HCT116 (cell line): ENCODE measurements around the gene PAX1. TPM values are rescaled to one million over a fixed set of nuclear protein-coding genes. Genes with fewer than 3 reads are reported as not detected.

Source experiments
- ATAC-seq: fragments of 200-7000 bp; cut with Tn5 transposase; 2 replicates; pipeline ENCODE4 v1.9.1; 2020; ENCODE audit warnings: mild to moderate bottlenecking, moderate library complexity
- BruUV-seq: library from RNA; stranded (reverse); fragments of 400-500 nt; replicated peaks from 2 replicates; lab custom pipeline; 2021; lab: Mats Ljungman, UMichigan
- CTCF ChIA-PET: fragments of 300-600 bp; sonication (Branson Sonifier 250); formaldehyde crosslinking; loops from one replicate; lab custom pipeline; 2021; ENCODE audit warnings: antibody characterized with exemption; lab: Charles Lee
- POLR2A ChIA-PET: fragments of 300-600, 350-600 bp; sonication (Branson Sonifier 250); formaldehyde crosslinking; loops from one replicate; lab custom pipeline; 2021; ENCODE audit warnings: antibody characterized with exemption; lab: Charles Lee
- RAD21 ChIA-PET, 2 experiments: fragments of 300-600 bp; sonication (Branson Sonifier 250); formaldehyde crosslinking; loops; one replicate each; lab custom pipeline; 2023; ENCODE audit warnings: low total read pairs in 2 of 2; ENCODE audit not compliant: uncharacterized antibody in 2 of 2, unreplicated experiment in 2 of 2, low non-redundant PET in 1 of 2; lab: Charles Lee
- DNase-seq: peaks from one replicate; pipeline ENCODE4 v3.0.0-alpha.2; 2010; ENCODE audit warnings: low read depth, low spot score
- H2AFZ ChIP-seq: fragments of 200-600 bp; shearing (Covaris generic), sonication (generic); 2 replicates; pipeline ENCODE4 v1.6.1; 2017; ENCODE audit warnings: low read depth, mixed run types, mixed read lengths, antibody characterized with exemption, low read length; ENCODE audit not compliant: poor library complexity, severe bottlenecking
- H3K27ac ChIP-seq: 2 replicates; pipeline ENCODE4 v1.5.1; 2012; ENCODE audit warnings: low read depth, low read length
- H3K27me3 ChIP-seq: fragments of 200-600 bp; sonication (generic); 2 replicates; pipeline ENCODE4 v1.6.1; 2016; ENCODE audit warnings: mixed run types, low read length, mixed read lengths; ENCODE audit not compliant: insufficient read depth
- H3K36me3 ChIP-seq, 2 experiments: fragments of 200-500 bp in 1 of 2; fragments of 200-600 bp in 1 of 2; sonication (Bioruptor generic) in 1 of 2; sonication (generic) in 1 of 2; 2 replicates each; pipeline versions ENCODE4 v1.5.1 to v1.6.1; 2014 to 2016; ENCODE audit warnings: low read length in 2 of 2, inconsistent platforms in 1 of 2, mixed read lengths in 1 of 2, mixed run types in 1 of 2; ENCODE audit not compliant: insufficient read depth in 2 of 2, control insufficient read depth in 1 of 2
- H3K4me1 ChIP-seq, 2 experiments: fragments of 200-600 bp in 1 of 2; sonication (generic) in 1 of 2; 2 replicates each; pipeline versions ENCODE4 v1.5.1 to v1.6.1; 2012 to 2017; ENCODE audit warnings: low read length in 2 of 2, inconsistent platforms in 1 of 2, mild to moderate bottlenecking in 1 of 2, mixed read lengths in 1 of 2, mixed run types in 1 of 2, moderate library complexity in 1 of 2; ENCODE audit not compliant: insufficient read depth in 2 of 2, control insufficient read depth in 1 of 2
- H3K4me2 ChIP-seq: fragments of 200-600 bp; sonication (generic); 2 replicates; pipeline ENCODE4 v1.6.1; 2017; ENCODE audit warnings: mixed run types, low read length, mixed read lengths
- H3K4me3 ChIP-seq, 2 experiments: fragments of 200-600 bp in 1 of 2; sonication (generic) in 1 of 2; replicated peaks in 1 of 2; 2 replicates each; pipeline ENCODE4 v1.5.1; 2011 to 2016; ENCODE audit warnings: low read length in 2 of 2, control low read depth in 1 of 2, low read depth in 1 of 2, mild to moderate bottlenecking in 1 of 2, mixed read lengths in 1 of 2, mixed run types in 1 of 2
- H3K79me2 ChIP-seq: fragments of 200-600 bp; sonication (generic); 2 replicates; pipeline ENCODE4 v1.6.1; 2017; ENCODE audit warnings: mild to moderate bottlenecking, mixed run types, low read length, moderate library complexity, mixed read lengths; ENCODE audit not compliant: insufficient read depth
- H3K9ac ChIP-seq: fragments of 200-600 bp; sonication (generic); 2 replicates; pipeline ENCODE4 v1.6.1; 2016; ENCODE audit warnings: low read length, mixed read lengths
- H3K9me2 ChIP-seq: fragments of 200-600 bp; sonication (generic), shearing (Covaris generic); 2 replicates; pipeline ENCODE4 v1.6.1; 2017; ENCODE audit warnings: mixed run types, mild to moderate bottlenecking, moderate library complexity; ENCODE audit not compliant: insufficient read depth
- H3K9me3 ChIP-seq, 2 experiments: fragments of 200-500 bp in 1 of 2; fragments of 200-600 bp in 1 of 2; sonication (Bioruptor generic) in 1 of 2; sonication (generic) in 1 of 2; 2 replicates each; pipeline ENCODE4 v1.6.1; 2014 to 2017; ENCODE audit warnings: low read length in 2 of 2, mixed read lengths in 2 of 2, inconsistent platforms in 1 of 2, low read depth in 1 of 2, mild to moderate bottlenecking in 1 of 2, mixed run types in 1 of 2, moderate library complexity in 1 of 2; ENCODE audit not compliant: control insufficient read depth in 1 of 2, insufficient read depth in 1 of 2
- H4K20me1 ChIP-seq: fragments of 200-600 bp; sonication (generic), shearing (Covaris generic); 2 replicates; pipeline ENCODE4 v1.6.1; 2017; ENCODE audit warnings: mixed run types, mild to moderate bottlenecking, moderate library complexity; ENCODE audit not compliant: insufficient read depth
- RAD21 ChIP-seq: IDR thresholded peaks from 2 replicates; pipeline ENCODE4 v1.6.1; 2012; ENCODE audit warnings: low read depth, mild to moderate bottlenecking
- ZFX ChIP-seq: fragments of 450-650 bp; IDR thresholded peaks from 2 replicates; pipeline ENCODE4 v1.6.1; 2017
- intact Hi-C: fragments of 100-400 bp; cut with micrococcal nuclease; formaldehyde crosslinking; loops from 2 replicates; pipeline ENCODE4 v1.10.0; 2022
- total RNA-seq: library from RNA; stranded (reverse); gene quantifications from one replicate; pipeline ENCODE4 v1.2.1, GENCODE V29; 2021; ENCODE audit not compliant: unreplicated experiment
- TF ChIP-seq, protein P1 (sequence below), 3 experiments: fragments of 200-600 bp in 1 of 3; sonication (generic) in 1 of 3; IDR thresholded peaks in 2 of 3; conservative IDR thresholded peaks in 1 of 3; 2 replicates each; pipeline ENCODE4 v1.5.1; 2012 to 2017; ENCODE audit warnings: low read depth in 2 of 3, low read length in 2 of 3, antibody characterized with exemption in 1 of 3, borderline replicate concordance in 1 of 3, control low read depth in 1 of 3, mild to moderate bottlenecking in 1 of 3, mixed read lengths in 1 of 3, mixed run types in 1 of 3, moderate library complexity in 1 of 3; ENCODE audit not compliant: insufficient read depth in 1 of 3
- TF ChIP-seq, protein P2 (sequence below): IDR thresholded peaks from 2 replicates; pipeline ENCODE4 v1.6.1; 2011; ENCODE audit warnings: mild to moderate bottlenecking, low read length, moderate library complexity; ENCODE audit not compliant: insufficient replicate concordance; ENCODE audit errors: extremely low read depth

The PAX1 gene
- total RNA-seq, 1 experiment from 2014 or later = not detected

DNA sequence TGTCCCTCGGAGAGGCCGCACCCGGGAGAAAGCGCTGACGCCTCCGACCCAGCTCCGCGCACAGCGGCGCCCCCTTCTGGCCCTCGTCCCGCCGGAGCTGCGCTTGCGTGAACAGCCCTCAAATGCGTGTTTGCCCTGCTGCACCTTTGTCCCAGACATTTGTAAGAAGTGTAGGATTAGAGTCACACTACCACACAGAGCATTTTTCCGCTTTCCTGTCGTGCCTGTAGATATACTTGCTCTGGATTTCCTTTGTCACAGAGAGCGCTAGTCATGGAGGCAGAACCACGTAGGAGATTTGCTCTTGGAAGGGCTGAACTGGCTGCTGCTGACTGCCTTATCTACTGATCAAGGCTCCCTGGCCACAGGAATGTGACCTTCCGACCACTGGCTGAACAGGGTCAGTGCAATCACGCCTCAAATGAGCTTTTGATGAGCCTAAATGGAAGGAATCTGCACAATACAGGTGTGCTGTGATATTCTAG is 62.3 kb downstream of the PAX1 start:
- Histone ChIP-seq H3K9me2 (no peaks in the 10 kb centered on the region), H3K79me2 (no peaks in the 10 kb centered on the region), H3K4me3 (no peak overlapping the region), H3K4me2 (no peak overlapping the region), H3K27ac (no peak overlapping the region), H3K4me1 (no peaks in the 10 kb centered on the region), H3K9ac (no peak overlapping the region), H3K36me3 (no peaks in the 10 kb centered on the region), H3K9me3 (peaks cover 0 to 17% of the 10 kb centered on the region in 2 experiments; a peak in 1 of 4 replicates), H2AFZ (no peak overlapping the region), H3K27me3 (no peaks in the 10 kb centered on the region), H4K20me1 (no peaks in the 10 kb centered on the region)
- no peak for DNase-seq
- intact Hi-C loops = no loop called here
- ChIA-PET CTCF (no interaction called here), RAD21 (no interaction called here), POLR2A (no interaction called here)
- TF ChIP-seq RAD21 = 0 out of 2 replicates have a peak, but pooled peaks have one; percentile 6
- TF ChIP-seq, protein P1, sequence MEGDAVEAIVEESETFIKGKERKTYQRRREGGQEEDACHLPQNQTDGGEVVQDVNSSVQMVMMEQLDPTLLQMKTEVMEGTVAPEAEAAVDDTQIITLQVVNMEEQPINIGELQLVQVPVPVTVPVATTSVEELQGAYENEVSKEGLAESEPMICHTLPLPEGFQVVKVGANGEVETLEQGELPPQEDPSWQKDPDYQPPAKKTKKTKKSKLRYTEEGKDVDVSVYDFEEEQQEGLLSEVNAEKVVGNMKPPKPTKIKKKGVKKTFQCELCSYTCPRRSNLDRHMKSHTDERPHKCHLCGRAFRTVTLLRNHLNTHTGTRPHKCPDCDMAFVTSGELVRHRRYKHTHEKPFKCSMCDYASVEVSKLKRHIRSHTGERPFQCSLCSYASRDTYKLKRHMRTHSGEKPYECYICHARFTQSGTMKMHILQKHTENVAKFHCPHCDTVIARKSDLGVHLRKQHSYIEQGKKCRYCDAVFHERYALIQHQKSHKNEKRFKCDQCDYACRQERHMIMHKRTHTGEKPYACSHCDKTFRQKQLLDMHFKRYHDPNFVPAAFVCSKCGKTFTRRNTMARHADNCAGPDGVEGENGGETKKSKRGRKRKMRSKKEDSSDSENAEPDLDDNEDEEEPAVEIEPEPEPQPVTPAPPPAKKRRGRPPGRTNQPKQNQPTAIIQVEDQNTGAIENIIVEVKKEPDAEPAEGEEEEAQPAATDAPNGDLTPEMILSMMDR (IDR thresholded peaks at IDR 0.05 in 2 of 3, conservative IDR thresholded peaks at IDR 0.05 in 1 of 3; ENCODE audit: borderline replicate concordance in 1 of 3, insufficient read depth in 1 of 3, low read depth in 2 of 3, low read length in 2 of 3) = peak in 2 of 3 experiments; percentile 50 to 52; a peak in 4 of 6 replicates
- TF ChIP-seq, protein P2, sequence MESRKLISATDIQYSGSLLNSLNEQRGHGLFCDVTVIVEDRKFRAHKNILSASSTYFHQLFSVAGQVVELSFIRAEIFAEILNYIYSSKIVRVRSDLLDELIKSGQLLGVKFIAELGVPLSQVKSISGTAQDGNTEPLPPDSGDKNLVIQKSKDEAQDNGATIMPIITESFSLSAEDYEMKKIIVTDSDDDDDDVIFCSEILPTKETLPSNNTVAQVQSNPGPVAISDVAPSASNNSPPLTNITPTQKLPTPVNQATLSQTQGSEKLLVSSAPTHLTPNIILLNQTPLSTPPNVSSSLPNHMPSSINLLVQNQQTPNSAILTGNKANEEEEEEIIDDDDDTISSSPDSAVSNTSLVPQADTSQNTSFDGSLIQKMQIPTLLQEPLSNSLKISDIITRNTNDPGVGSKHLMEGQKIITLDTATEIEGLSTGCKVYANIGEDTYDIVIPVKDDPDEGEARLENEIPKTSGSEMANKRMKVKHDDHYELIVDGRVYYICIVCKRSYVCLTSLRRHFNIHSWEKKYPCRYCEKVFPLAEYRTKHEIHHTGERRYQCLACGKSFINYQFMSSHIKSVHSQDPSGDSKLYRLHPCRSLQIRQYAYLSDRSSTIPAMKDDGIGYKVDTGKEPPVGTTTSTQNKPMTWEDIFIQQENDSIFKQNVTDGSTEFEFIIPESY = no peak
- TF ChIP-seq ZFX = no peak
- BruUV-seq = no TSS peak
- ATAC-seq = peak; percentile 72

Other genes starting within 250 kb of the PAX1 start
- not detected for gene NKX2-2, start 191.6 kb upstream of the PAX1 start, total RNA-seq